ENCODE results near the gene TMEM130.

Gene TMEM130

GRCh38 chr7:98869597-98870120 is at the start of gene TMEM130:
Gene TMEM130, minus strand, starts transcription at chr7:98870014. Its CDS starts 153 bp downstream, at chr7:98869861.
- Histone ChIP-seq H3K36me3 (ENCODE audit: control insufficient read depth in 2 of 2, insufficient read depth in 2 of 2, low read length in 2 of 2) (no peaks in the 10 kb centered on the region), H3K9me3 (ENCODE audit: control insufficient read depth in 2 of 2, low read length in 2 of 2) (no peaks in the 10 kb centered on the region), H3K9ac (ENCODE audit: low read depth in 1 of 2, low read length in 2 of 2) (no peak within 1 kb of the TSS), H3K4me3 (ENCODE audit: low read length in 2 of 2) (peak within 1 kb of the TSS; percentile 31 to 35), H3K27ac (ENCODE audit: low read depth in 2 of 2, low read length in 2 of 2) (no peak within 1 kb of the TSS), H3K4me1 (ENCODE audit: control insufficient read depth in 2 of 2, insufficient read depth in 2 of 2, low read length in 2 of 2) (no peaks in the 10 kb centered on the region), H3K27me3 (ENCODE audit: control insufficient read depth in 2 of 2, insufficient read depth in 2 of 2, low read length in 2 of 2) (peaks cover 17 to 24% of the 10 kb centered on the region in 2 donors)

- H3K9ac ChIP-seq (ENCODE audit: low read depth in 1 of 2, low read length in 2 of 2), result no peak overlapping the region
- H3K4me1 ChIP-seq (ENCODE audit: control insufficient read depth in 2 of 2, insufficient read depth in 2 of 2, low read length in 2 of 2), result no peaks in the 10 kb centered on the region
- H3K36me3 ChIP-seq (ENCODE audit: control insufficient read depth in 2 of 2, insufficient read depth in 2 of 2, low read length in 2 of 2), result peaks cover 57 to 76% of the 10 kb centered on the region in 2 donors
- H3K27ac ChIP-seq (ENCODE audit: low read depth in 2 of 2, low read length in 2 of 2), result no peak overlapping the region
- H3K4me3 ChIP-seq (ENCODE audit: low read length in 2 of 2), result no peak overlapping the region
- no peaks in the 10 kb centered on the region for H3K9me3 ChIP-seq (ENCODE audit: control insufficient read depth in 2 of 2, low read length in 2 of 2)
- no peaks in the 10 kb centered on the region for H3K27me3 ChIP-seq (ENCODE audit: control insufficient read depth in 2 of 2, insufficient read depth in 2 of 2, low read length in 2 of 2)
Observed at GRCh38 chr7:98917331-98917730, 47.5 kb upstream of the TMEM130 start.

- H3K36me3 ChIP-seq (ENCODE audit: control insufficient read depth in 2 of 2, insufficient read depth in 2 of 2, low read length in 2 of 2), result peaks cover 65 to 75% of the 10 kb centered on the region in 2 donors
- no peak overlapping the region for H3K4me3 ChIP-seq (ENCODE audit: low read length in 2 of 2)
- H3K9ac ChIP-seq (ENCODE audit: low read depth in 1 of 2, low read length in 2 of 2), result no peak overlapping the region
Observed at GRCh38 chr7:98913612-98914011, 43.8 kb upstream of the TMEM130 start.

GRCh38 chr7:98913026-98913425 is 43.2 kb upstream of the TMEM130 start:
- Histone ChIP-seq H3K27ac (ENCODE audit: low read depth in 2 of 2, low read length in 2 of 2) (no peak overlapping the region), H3K36me3 (ENCODE audit: control insufficient read depth in 2 of 2, insufficient read depth in 2 of 2, low read length in 2 of 2) (peaks cover 66 to 75% of the 10 kb centered on the region in 2 donors), H3K9ac (ENCODE audit: low read depth in 1 of 2, low read length in 2 of 2) (no peak overlapping the region), H3K4me3 (ENCODE audit: low read length in 2 of 2) (no peak overlapping the region), H3K4me1 (ENCODE audit: control insufficient read depth in 2 of 2, insufficient read depth in 2 of 2, low read length in 2 of 2) (no peaks in the 10 kb centered on the region), H3K27me3 (ENCODE audit: control insufficient read depth in 2 of 2, insufficient read depth in 2 of 2, low read length in 2 of 2) (no peaks in the 10 kb centered on the region), H3K9me3 (ENCODE audit: control insufficient read depth in 2 of 2, low read length in 2 of 2) (no peaks in the 10 kb centered on the region)

More at GRCh38 chr7:98913612-98914011, 43.8 kb upstream of the TMEM130 start:
- Histone ChIP-seq H3K27ac (ENCODE audit: low read depth in 2 of 2, low read length in 2 of 2) (no peak overlapping the region), H3K27me3 (ENCODE audit: control insufficient read depth in 2 of 2, insufficient read depth in 2 of 2, low read length in 2 of 2) (no peaks in the 10 kb centered on the region), H3K4me1 (ENCODE audit: control insufficient read depth in 2 of 2, insufficient read depth in 2 of 2, low read length in 2 of 2) (no peaks in the 10 kb centered on the region), H3K9me3 (ENCODE audit: control insufficient read depth in 2 of 2, low read length in 2 of 2) (no peaks in the 10 kb centered on the region)

GRCh38 chr7:98911916-98912315 is 42.1 kb upstream of the TMEM130 start:
- Histone ChIP-seq H3K9me3 (ENCODE audit: control insufficient read depth in 2 of 2, low read length in 2 of 2) (no peaks in the 10 kb centered on the region), H3K36me3 (ENCODE audit: control insufficient read depth in 2 of 2, insufficient read depth in 2 of 2, low read length in 2 of 2) (peaks cover 60 to 72% of the 10 kb centered on the region in 2 donors), H3K9ac (ENCODE audit: low read depth in 1 of 2, low read length in 2 of 2) (no peak overlapping the region), H3K27ac (ENCODE audit: low read depth in 2 of 2, low read length in 2 of 2) (no peak overlapping the region), H3K4me3 (ENCODE audit: low read length in 2 of 2) (no peak overlapping the region), H3K27me3 (ENCODE audit: control insufficient read depth in 2 of 2, insufficient read depth in 2 of 2, low read length in 2 of 2) (no peaks in the 10 kb centered on the region), H3K4me1 (ENCODE audit: control insufficient read depth in 2 of 2, insufficient read depth in 2 of 2, low read length in 2 of 2) (no peaks in the 10 kb centered on the region)

GRCh38 chr7:98910427-98910826 is 40.6 kb upstream of the TMEM130 start:
- peaks cover 63 to 64% of the 10 kb centered on the region in 2 donors for H3K36me3 ChIP-seq (ENCODE audit: control insufficient read depth in 2 of 2, insufficient read depth in 2 of 2, low read length in 2 of 2)
- H3K9me3 ChIP-seq (ENCODE audit: control insufficient read depth in 2 of 2, low read length in 2 of 2), result no peaks in the 10 kb centered on the region
- H3K27me3 ChIP-seq (ENCODE audit: control insufficient read depth in 2 of 2, insufficient read depth in 2 of 2, low read length in 2 of 2), result no peaks in the 10 kb centered on the region
- H3K4me3 ChIP-seq (ENCODE audit: low read length in 2 of 2), result no peak overlapping the region
- H3K4me1 ChIP-seq (ENCODE audit: control insufficient read depth in 2 of 2, insufficient read depth in 2 of 2, low read length in 2 of 2), result no peaks in the 10 kb centered on the region
- H3K27ac ChIP-seq (ENCODE audit: low read depth in 2 of 2, low read length in 2 of 2), result no peak overlapping the region
- H3K9ac ChIP-seq (ENCODE audit: low read depth in 1 of 2, low read length in 2 of 2), result no peak overlapping the region

GRCh38 chr7:98909487-98909886 is 39.7 kb upstream of the TMEM130 start:
- H3K9me3 ChIP-seq (ENCODE audit: control insufficient read depth in 2 of 2, low read length in 2 of 2), result no peaks in the 10 kb centered on the region

GRCh38 chr7:98908585-98908984 is 38.8 kb upstream of the TMEM130 start:
- Histone ChIP-seq H3K27me3 (ENCODE audit: control insufficient read depth in 2 of 2, insufficient read depth in 2 of 2, low read length in 2 of 2) (no peaks in the 10 kb centered on the region), H3K27ac (ENCODE audit: low read depth in 2 of 2, low read length in 2 of 2) (no peak overlapping the region), H3K4me3 (ENCODE audit: low read length in 2 of 2) (no peak overlapping the region), H3K9ac (ENCODE audit: low read depth in 1 of 2, low read length in 2 of 2) (no peak overlapping the region), H3K36me3 (ENCODE audit: control insufficient read depth in 2 of 2, insufficient read depth in 2 of 2, low read length in 2 of 2) (peaks cover 74% of the 10 kb centered on the region in 2 donors), H3K4me1 (ENCODE audit: control insufficient read depth in 2 of 2, insufficient read depth in 2 of 2, low read length in 2 of 2) (no peaks in the 10 kb centered on the region), H3K9me3 (ENCODE audit: control insufficient read depth in 2 of 2, low read length in 2 of 2) (no peaks in the 10 kb centered on the region)

More at GRCh38 chr7:98909487-98909886, 39.7 kb upstream of the TMEM130 start:
- Histone ChIP-seq H3K27ac (ENCODE audit: low read depth in 2 of 2, low read length in 2 of 2) (no peak overlapping the region), H3K4me1 (ENCODE audit: control insufficient read depth in 2 of 2, insufficient read depth in 2 of 2, low read length in 2 of 2) (no peaks in the 10 kb centered on the region), H3K36me3 (ENCODE audit: control insufficient read depth in 2 of 2, insufficient read depth in 2 of 2, low read length in 2 of 2) (peaks cover 69 to 71% of the 10 kb centered on the region in 2 donors), H3K9ac (ENCODE audit: low read depth in 1 of 2, low read length in 2 of 2) (no peak overlapping the region), H3K27me3 (ENCODE audit: control insufficient read depth in 2 of 2, insufficient read depth in 2 of 2, low read length in 2 of 2) (no peaks in the 10 kb centered on the region), H3K4me3 (ENCODE audit: low read length in 2 of 2) (no peak overlapping the region)

GRCh38 chr7:98907570-98907969 is 37.8 kb upstream of the TMEM130 start:
- no peaks in the 10 kb centered on the region for H3K9me3 ChIP-seq (ENCODE audit: control insufficient read depth in 2 of 2, low read length in 2 of 2)
- peaks cover 73 to 74% of the 10 kb centered on the region in 2 donors for H3K36me3 ChIP-seq (ENCODE audit: control insufficient read depth in 2 of 2, insufficient read depth in 2 of 2, low read length in 2 of 2)
- no peaks in the 10 kb centered on the region for H3K4me1 ChIP-seq (ENCODE audit: control insufficient read depth in 2 of 2, insufficient read depth in 2 of 2, low read length in 2 of 2)
- no peak overlapping the region for H3K27ac ChIP-seq (ENCODE audit: low read depth in 2 of 2, low read length in 2 of 2)
- H3K27me3 ChIP-seq (ENCODE audit: control insufficient read depth in 2 of 2, insufficient read depth in 2 of 2, low read length in 2 of 2), result no peaks in the 10 kb centered on the region
- no peak overlapping the region for H3K9ac ChIP-seq (ENCODE audit: low read depth in 1 of 2, low read length in 2 of 2)
- H3K4me3 ChIP-seq (ENCODE audit: low read length in 2 of 2), result no peak overlapping the region

- no peak overlapping the region for H3K4me3 ChIP-seq (ENCODE audit: low read length in 2 of 2)
- H3K9me3 ChIP-seq (ENCODE audit: control insufficient read depth in 2 of 2, low read length in 2 of 2), result no peaks in the 10 kb centered on the region
- H3K4me1 ChIP-seq (ENCODE audit: control insufficient read depth in 2 of 2, insufficient read depth in 2 of 2, low read length in 2 of 2), result no peaks in the 10 kb centered on the region
- no peak overlapping the region for H3K9ac ChIP-seq (ENCODE audit: low read depth in 1 of 2, low read length in 2 of 2)
- no peak overlapping the region for H3K27ac ChIP-seq (ENCODE audit: low read depth in 2 of 2, low read length in 2 of 2)
- H3K27me3 ChIP-seq (ENCODE audit: control insufficient read depth in 2 of 2, insufficient read depth in 2 of 2, low read length in 2 of 2), result no peaks in the 10 kb centered on the region
- peaks cover 71 to 79% of the 10 kb centered on the region in 2 donors for H3K36me3 ChIP-seq (ENCODE audit: control insufficient read depth in 2 of 2, insufficient read depth in 2 of 2, low read length in 2 of 2)
Observed at GRCh38 chr7:98903246-98903645, 33.4 kb upstream of the TMEM130 start.
